Osteoblast (primary cell): ENCODE results near the gene PRICKLE2. TPM values are rescaled to one million over a fixed set of nuclear protein-coding genes. Genes with fewer than 3 reads are reported as not detected.

Source experiments
- DNase-seq: peaks from one replicate; pipeline ENCODE4 v3.0.0; 2011; ENCODE audit warnings: low spot score, mixed read lengths; ENCODE audit not compliant: insufficient read length; ENCODE audit errors: missing footprints
- H2AFZ ChIP-seq: 2 replicates; pipeline ENCODE4 v1.6.0; 2011; ENCODE audit warnings: mild to moderate bottlenecking, low read length
- H3K27ac ChIP-seq: 2 replicates; pipeline ENCODE4 v1.5.1; 2011; ENCODE audit warnings: mild to moderate bottlenecking, low read depth, low read length, moderate library complexity
- H3K27me3 ChIP-seq: 2 replicates; pipeline ENCODE4 v1.6.0; 2012; ENCODE audit warnings: mild to moderate bottlenecking, control low read depth, inconsistent platforms, low read length, moderate library complexity; ENCODE audit not compliant: insufficient read depth
- H3K36me3 ChIP-seq: 2 replicates; pipeline ENCODE4 v1.5.1; 2011; ENCODE audit warnings: mild to moderate bottlenecking, low read length, control low read depth, moderate library complexity; ENCODE audit not compliant: insufficient read depth
- H3K4me1 ChIP-seq: 2 replicates; pipeline ENCODE4 v1.5.1; 2011; ENCODE audit warnings: mild to moderate bottlenecking, low read length, control low read depth, moderate library complexity; ENCODE audit not compliant: insufficient read depth
- H3K4me2 ChIP-seq: 2 replicates; pipeline ENCODE4 v1.6.0; 2011; ENCODE audit warnings: mild to moderate bottlenecking, low read length; ENCODE audit not compliant: insufficient read depth
- H3K4me3 ChIP-seq: fragments of 200-600 bp; sonication (generic); 3 replicates; pipeline ENCODE4 v1.5.1; 2012; ENCODE audit warnings: mild to moderate bottlenecking, low read length, inconsistent platforms; ENCODE audit not compliant: insufficient read depth
- H3K79me2 ChIP-seq: 2 replicates; pipeline ENCODE4 v1.6.0; 2012; ENCODE audit warnings: mild to moderate bottlenecking, low read length, control low read depth, inconsistent platforms; ENCODE audit not compliant: insufficient read depth
- H3K9me3 ChIP-seq: 2 replicates; pipeline ENCODE4 v1.5.1; 2011; ENCODE audit warnings: low read depth, low read length, control low read depth
- H4K20me1 ChIP-seq: 2 replicates; pipeline ENCODE4 v1.6.0; 2012; ENCODE audit warnings: mild to moderate bottlenecking, low read length, control low read depth; ENCODE audit not compliant: insufficient read depth
- CTCF ChIP-seq: IDR thresholded peaks from 2 replicates; pipeline ENCODE4 v1.5.1; 2011; ENCODE audit warnings: mild to moderate bottlenecking, low read depth, low read length, moderate library complexity; ENCODE audit errors: extremely low read depth
- total RNA-seq: library from RNA; depleted of rRNA; stranded (reverse); fragments of >200 nt; gene quantifications from 2 replicates; pipeline ENCODE4 v1.2.3, GENCODE V29; 2012

Gene PRICKLE2
- total RNA-seq, 1 donor = 18.8 TPM

GRCh38 chr3:64167868-64168267 lies 57.4 kb downstream of the PRICKLE2 start:
- H3K4me3 ChIP-seq = no peak overlapping the region

GRCh38 chr3:64167351-64167750 lies 57.9 kb downstream of the PRICKLE2 start:
- DNase-seq = no peak
- no peaks in the 10 kb centered on the region for H4K20me1 ChIP-seq
- H3K27me3 ChIP-seq = no peaks in the 10 kb centered on the region
- no peak overlapping the region for H2AFZ ChIP-seq
- no peaks in the 10 kb centered on the region for H3K36me3 ChIP-seq
- H3K9me3 ChIP-seq = no peaks in the 10 kb centered on the region
- TF ChIP-seq CTCF = no peak
- H3K27ac ChIP-seq = no peak overlapping the region
- peaks cover 26% of the 10 kb centered on the region for H3K4me1 ChIP-seq
- peaks cover 3% of the 10 kb centered on the region for H3K79me2 ChIP-seq
- no peak overlapping the region for H3K4me3 ChIP-seq
- H3K4me2 ChIP-seq = no peak overlapping the region

More at GRCh38 chr3:64167868-64168267, 57.4 kb downstream of the PRICKLE2 start:
- peaks cover 3% of the 10 kb centered on the region for H3K79me2 ChIP-seq
- H2AFZ ChIP-seq = no peak overlapping the region
- H3K36me3 ChIP-seq = no peaks in the 10 kb centered on the region
- no peak overlapping the region for H3K27ac ChIP-seq
- no peaks in the 10 kb centered on the region for H3K9me3 ChIP-seq
- H3K4me2 ChIP-seq = no peak overlapping the region
- no peak for DNase-seq
- peaks cover 21% of the 10 kb centered on the region for H3K4me1 ChIP-seq
- no peaks in the 10 kb centered on the region for H4K20me1 ChIP-seq
- TF ChIP-seq CTCF = no peak
- H3K27me3 ChIP-seq = no peaks in the 10 kb centered on the region

GRCh38 chr3:64166584-64167162 lies 58.6 kb downstream of the PRICKLE2 start:
- no peaks in the 10 kb centered on the region for H3K9me3 ChIP-seq
- no peak overlapping the region for H3K27ac ChIP-seq
- H3K27me3 ChIP-seq = no peaks in the 10 kb centered on the region
- no peaks in the 10 kb centered on the region for H4K20me1 ChIP-seq
- no peak overlapping the region for H3K4me3 ChIP-seq
- H3K79me2 ChIP-seq = peaks cover 3% of the 10 kb centered on the region
- TF ChIP-seq CTCF = peak; percentile 50
- H3K4me2 ChIP-seq = no peak overlapping the region
- peaks cover 32% of the 10 kb centered on the region for H3K4me1 ChIP-seq
- no peaks in the 10 kb centered on the region for H3K36me3 ChIP-seq
- peak; percentile 34 for DNase-seq
- no peak overlapping the region for H2AFZ ChIP-seq

- Histone ChIP-seq H4K20me1 (no peaks in the 10 kb centered on the region), H3K27me3 (no peaks in the 10 kb centered on the region), H3K4me2 (no peak overlapping the region), H3K4me1 (peaks cover 35% of the 10 kb centered on the region), H3K79me2 (peaks cover 3% of the 10 kb centered on the region), H3K4me3 (no peak overlapping the region), H2AFZ (no peak overlapping the region), H3K9me3 (no peaks in the 10 kb centered on the region), H3K27ac (peak overlapping the region; percentile 84), H3K36me3 (peaks cover 7% of the 10 kb centered on the region)
- no peak for TF ChIP-seq CTCF
- DNase-seq = no peak
Measured at GRCh38 chr3:64164349-64164748, 60.9 kb downstream of the PRICKLE2 start.
